ENCODE data around the gene LDLRAD3.

The LDLRAD3 gene

DNA sequence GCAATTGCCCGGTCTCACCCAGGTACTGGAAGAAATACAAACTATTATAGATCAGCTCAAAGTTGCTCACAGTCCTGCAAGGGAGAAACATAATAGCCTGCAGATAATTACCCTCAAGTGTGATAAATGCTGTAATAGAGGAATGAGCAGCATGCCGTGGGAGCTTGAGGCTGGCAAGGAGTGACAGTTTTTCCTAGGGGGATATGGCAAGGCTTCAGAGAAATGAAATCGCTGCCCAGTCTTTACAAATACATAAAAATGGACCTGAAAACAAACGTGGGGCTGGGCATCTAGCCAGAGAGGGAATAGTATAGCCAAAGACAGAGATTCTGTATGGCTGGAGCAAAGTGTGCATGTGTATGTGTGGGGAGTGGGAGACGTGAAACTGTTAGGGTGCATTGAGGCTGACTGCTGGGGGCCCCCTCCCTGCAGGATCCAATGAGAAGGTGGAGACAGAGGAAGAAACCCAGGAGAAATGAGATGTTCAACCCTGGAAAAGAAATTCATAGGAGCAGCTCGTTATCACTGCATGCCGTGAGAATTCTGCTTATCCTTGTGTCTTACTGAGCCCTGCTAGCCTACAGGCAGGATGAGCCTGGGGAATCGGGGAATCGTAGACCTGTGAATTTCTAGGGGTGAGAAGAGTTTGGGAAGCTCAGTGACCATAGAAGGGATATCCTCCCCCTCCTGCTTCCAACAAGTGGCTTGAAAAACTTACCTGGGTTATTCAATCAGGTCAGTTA is 167.0 kb downstream of the LDLRAD3 start:
- TF ChIP-seq GATA2 (IDR thresholded peaks at IDR 0.05; ENCODE audit: low read depth, low read length), result no peak
- no peak for TF ChIP-seq GATA3 (IDR thresholded peaks at IDR 0.05; ENCODE audit: low read depth, low read length)

GRCh38 chr11:36114095-36114494 is 170.2 kb downstream of the LDLRAD3 start:
- TF ChIP-seq GATA2 (IDR thresholded peaks at IDR 0.05; ENCODE audit: low read depth, low read length) (no peak), GATA3 (IDR thresholded peaks at IDR 0.05; ENCODE audit: low read depth, low read length) (no peak)

DNA sequence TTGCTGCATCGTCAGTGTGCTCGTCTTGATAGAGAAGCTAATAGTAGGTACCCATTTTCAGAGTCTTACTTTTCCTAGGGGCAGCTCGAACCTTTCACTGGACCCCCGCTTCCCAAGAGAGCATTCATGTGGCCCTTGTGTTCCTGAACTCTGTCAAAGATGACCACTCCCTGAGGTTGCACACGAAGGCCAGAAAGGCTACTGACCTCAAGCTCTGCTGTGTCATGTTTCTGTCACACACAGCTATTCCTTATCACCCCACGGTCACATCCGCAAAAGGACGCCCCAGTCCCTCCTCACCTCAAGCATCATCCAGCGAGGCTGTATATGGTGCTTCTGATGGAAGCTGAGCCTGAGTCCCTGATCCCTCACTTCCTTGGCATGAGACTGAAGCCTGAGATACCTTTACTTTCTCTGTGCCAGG is 171.5 kb downstream of the LDLRAD3 start:
- TF ChIP-seq GATA3 (IDR thresholded peaks at IDR 0.05; ENCODE audit: low read depth, low read length), result no peak
- TF ChIP-seq GATA2 (IDR thresholded peaks at IDR 0.05; ENCODE audit: low read depth, low read length), result no peak

DNA sequence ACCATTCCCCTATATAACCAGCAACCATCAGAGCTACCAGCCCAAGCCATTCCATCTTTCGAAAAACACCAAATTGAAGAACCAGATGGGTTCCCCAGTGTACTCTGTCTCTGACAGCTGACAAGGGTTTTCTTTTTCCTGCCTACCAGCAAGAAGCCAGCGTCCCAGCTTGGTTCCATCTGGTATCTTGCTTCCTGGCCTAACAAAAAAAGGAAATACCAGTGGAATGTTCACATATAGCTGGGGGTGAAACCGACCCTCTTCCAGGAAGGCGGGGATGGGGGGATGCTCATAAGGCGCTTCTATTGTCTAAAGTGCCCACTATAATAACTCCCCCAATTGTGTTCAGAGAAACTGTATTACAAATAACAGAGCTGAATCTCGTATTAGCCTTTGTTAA is 172.3 kb downstream of the LDLRAD3 start:
- TF ChIP-seq GATA3 (IDR thresholded peaks at IDR 0.05; ENCODE audit: low read depth, low read length) (no peak), GATA2 (IDR thresholded peaks at IDR 0.05; ENCODE audit: low read depth, low read length) (no peak)

- no peak for TF ChIP-seq GATA2 (IDR thresholded peaks at IDR 0.05; ENCODE audit: low read depth, low read length)
- TF ChIP-seq GATA3 (IDR thresholded peaks at IDR 0.05; ENCODE audit: low read depth, low read length), result no peak
These were observed 174.2 kb downstream of the LDLRAD3 start for GRCh38 chr11:36118084-36118483.

DNA sequence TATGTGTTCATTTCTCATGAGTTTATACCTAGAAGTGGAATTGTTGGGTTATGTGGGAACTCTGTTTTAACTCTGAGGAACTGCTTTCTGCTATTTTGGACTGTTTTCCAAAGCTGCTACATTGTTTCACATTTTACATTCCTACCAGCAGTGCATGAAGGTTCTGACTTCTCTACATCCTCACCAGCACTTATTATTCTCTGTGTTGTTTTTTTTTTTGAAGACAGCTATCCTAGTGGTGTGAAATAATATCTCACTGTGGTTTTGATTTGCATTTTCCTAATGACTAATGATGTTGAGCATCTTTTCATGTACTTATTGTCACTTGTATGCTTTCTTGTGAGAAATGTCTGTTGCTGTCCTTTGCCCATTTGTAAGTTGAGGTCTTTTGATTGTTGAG is 175.4 kb downstream of the LDLRAD3 start:
- TF ChIP-seq GATA3 (IDR thresholded peaks at IDR 0.05; ENCODE audit: low read depth, low read length) (no peak), GATA2 (IDR thresholded peaks at IDR 0.05; ENCODE audit: low read depth, low read length) (no peak)

DNA sequence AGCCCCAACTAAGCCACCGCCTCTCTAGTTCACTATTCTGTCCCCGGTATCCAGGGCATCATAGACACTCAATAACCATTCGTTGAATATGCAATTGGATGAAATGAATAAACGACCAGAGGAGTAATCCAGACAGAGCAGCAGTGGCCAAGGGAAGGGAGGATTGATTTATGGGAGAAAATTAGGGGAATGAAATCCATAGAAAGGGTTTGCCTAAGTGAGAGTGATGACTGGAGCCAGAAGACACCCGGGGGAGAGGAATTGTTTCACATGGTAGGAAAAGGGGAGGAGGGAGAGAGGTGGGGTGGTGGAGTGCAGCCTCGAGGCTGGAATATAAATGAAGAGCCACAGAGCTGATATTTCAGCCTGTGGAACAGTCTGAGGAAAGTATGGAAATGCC is 177.2 kb downstream of the LDLRAD3 start:
- TF ChIP-seq GATA2 (IDR thresholded peaks at IDR 0.05; ENCODE audit: low read depth, low read length), result no peak
- TF ChIP-seq GATA3 (IDR thresholded peaks at IDR 0.05; ENCODE audit: low read depth, low read length), result no peak

DNA sequence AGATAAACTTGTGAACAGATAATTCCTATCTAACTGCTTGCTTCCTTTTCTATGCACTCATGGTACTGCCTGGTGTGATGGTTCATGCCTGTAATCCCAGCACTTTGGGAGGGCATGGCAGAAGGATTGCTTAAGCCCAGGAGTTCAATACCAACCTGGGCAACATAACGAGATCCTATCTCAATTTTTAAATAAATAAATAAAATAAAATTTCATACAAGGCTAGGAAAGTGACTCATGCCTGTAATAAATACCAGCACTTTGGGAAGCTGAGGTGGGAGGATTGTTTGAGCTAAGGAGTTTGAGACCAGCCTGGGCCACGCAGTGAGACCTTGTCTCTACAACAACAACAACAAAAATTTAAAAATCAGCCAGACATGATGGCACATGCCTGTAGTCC is 178.8 kb downstream of the LDLRAD3 start:
- TF ChIP-seq GATA3 (IDR thresholded peaks at IDR 0.05; ENCODE audit: low read depth, low read length) (no peak), GATA2 (IDR thresholded peaks at IDR 0.05; ENCODE audit: low read depth, low read length) (no peak)

DNA sequence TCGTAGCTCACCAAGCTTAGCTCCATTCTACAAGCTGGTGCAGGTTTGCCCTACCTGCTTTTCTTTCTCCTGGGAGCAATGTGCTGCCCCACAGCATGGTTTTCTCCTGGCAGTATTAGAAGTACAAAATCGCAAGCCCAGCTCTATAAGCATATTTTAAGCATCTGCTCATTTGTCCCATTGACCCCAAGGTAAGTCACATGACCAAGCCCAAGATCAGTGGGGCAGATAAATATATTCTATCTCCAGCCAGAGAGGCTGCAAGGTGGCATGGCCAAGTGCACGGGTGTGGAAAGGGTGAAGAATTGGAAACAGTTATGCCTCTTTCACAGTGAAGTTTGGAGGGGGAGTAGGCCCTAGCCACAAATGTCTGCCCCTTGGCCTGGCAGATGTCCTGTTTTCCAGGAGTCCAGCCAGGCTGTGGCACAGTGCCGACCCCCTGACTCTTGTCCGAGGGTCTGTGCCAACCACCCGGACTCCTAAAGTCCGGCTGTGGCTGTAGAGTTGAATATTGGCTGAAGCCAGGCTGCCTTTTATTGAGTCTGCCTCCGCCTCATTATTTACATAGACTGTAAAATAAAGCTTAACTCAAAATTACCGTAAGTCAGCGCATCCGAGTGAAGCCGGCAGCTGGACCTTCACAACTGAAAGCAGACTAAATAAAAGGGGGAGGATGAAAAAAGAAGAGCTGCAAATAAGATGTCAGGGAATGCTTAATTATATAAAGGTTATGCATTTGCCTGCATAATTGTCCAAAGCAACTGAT is 179.7 kb downstream of the LDLRAD3 start:
- TF ChIP-seq GATA3 (IDR thresholded peaks at IDR 0.05; ENCODE audit: low read depth, low read length) (no peak), GATA2 (IDR thresholded peaks at IDR 0.05; ENCODE audit: low read depth, low read length) (peak; percentile 47)

- TF ChIP-seq GATA2 (IDR thresholded peaks at IDR 0.05; ENCODE audit: low read depth, low read length), result no peak
- no peak for TF ChIP-seq GATA3 (IDR thresholded peaks at IDR 0.05; ENCODE audit: low read depth, low read length)
These were observed 182.8 kb downstream of the LDLRAD3 start for GRCh38 chr11:36126678-36127077.

GRCh38 chr11:36127550-36127949 is 183.7 kb downstream of the LDLRAD3 start:
- TF ChIP-seq GATA2 (IDR thresholded peaks at IDR 0.05; ENCODE audit: low read depth, low read length) (no peak), GATA3 (IDR thresholded peaks at IDR 0.05; ENCODE audit: low read depth, low read length) (no peak)

DNA sequence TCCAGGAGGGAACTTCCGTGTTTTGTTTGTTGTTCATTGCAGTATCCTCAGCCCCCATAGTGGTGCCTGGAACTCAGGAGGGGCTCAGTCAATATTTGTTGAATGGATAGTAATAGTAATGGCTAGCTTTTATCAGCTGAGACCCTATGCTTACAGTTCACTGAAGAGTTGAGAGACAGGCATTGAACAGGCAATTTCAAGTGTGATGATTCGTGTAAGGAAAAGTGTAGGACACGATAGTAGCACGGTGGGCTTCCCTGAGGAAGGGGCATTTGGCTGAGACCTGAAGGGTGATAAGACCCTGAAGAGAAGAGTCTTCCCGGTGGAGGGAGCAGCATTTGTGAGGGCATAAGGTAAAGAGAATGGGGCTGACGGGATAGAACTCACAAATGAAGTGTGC is 186.1 kb downstream of the LDLRAD3 start:
- TF ChIP-seq GATA3 (IDR thresholded peaks at IDR 0.05; ENCODE audit: low read depth, low read length) (no peak), GATA2 (IDR thresholded peaks at IDR 0.05; ENCODE audit: low read depth, low read length) (no peak)

GRCh38 chr11:36130401-36130800 is 186.5 kb downstream of the LDLRAD3 start:
- TF ChIP-seq GATA3 (IDR thresholded peaks at IDR 0.05; ENCODE audit: low read depth, low read length) (no peak), GATA2 (IDR thresholded peaks at IDR 0.05; ENCODE audit: low read depth, low read length) (no peak)

DNA sequence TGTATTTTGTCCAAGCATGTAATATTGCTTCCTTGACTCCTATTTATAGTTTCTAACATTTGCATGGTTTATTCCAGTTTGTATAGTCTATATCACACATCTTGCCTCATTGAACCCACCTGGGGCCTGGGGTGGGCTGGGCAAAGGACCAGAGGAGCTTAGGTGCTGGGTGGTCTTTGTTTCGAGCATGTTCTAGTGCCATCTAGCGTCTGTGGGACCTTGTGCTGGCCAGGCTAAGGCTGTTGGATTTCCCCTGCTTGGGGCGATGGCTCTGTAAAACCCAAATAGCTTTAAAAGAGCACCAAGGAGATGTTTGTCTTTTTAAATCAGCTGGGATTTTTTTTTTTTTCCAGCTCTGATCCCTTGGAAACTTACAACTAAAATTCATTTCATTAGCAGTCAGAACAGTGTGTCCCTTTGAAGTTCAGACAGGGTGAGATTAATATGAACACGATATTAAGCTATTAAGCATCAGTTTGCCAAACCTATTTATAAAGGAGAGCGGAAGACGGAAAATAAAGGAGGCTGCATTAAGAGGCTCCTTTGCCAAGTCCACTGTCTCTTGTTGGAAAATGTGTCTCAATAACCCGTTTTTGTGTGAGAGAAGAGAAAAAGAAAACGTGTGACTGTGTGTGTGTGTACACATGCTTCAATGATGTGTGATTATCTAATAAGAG is 188.0 kb downstream of the LDLRAD3 start:
- no peak for TF ChIP-seq GATA3 (IDR thresholded peaks at IDR 0.05; ENCODE audit: low read depth, low read length)
- no peak for TF ChIP-seq GATA2 (IDR thresholded peaks at IDR 0.05; ENCODE audit: low read depth, low read length)

All from SH-SY5Y (cell line).